ENCODE data around the gene CLIP1. TPM values are rescaled to one million over a fixed set of nuclear protein-coding genes. Genes with fewer than 3 reads are reported as not detected.
A peak's percentile ranks its signal among the peaks of the same experiment; 100 is the strongest.
"Not testable (repeated sequence)": the region's sequence is repeated elsewhere in the genome, so short reads cannot be mapped to it uniquely, and the experiment has no call there.

The CLIP1 gene
- total RNA-seq, 6 experiments from 2014 or later = 35.4 to 63.4 (median 43.1) TPM

DNA sequence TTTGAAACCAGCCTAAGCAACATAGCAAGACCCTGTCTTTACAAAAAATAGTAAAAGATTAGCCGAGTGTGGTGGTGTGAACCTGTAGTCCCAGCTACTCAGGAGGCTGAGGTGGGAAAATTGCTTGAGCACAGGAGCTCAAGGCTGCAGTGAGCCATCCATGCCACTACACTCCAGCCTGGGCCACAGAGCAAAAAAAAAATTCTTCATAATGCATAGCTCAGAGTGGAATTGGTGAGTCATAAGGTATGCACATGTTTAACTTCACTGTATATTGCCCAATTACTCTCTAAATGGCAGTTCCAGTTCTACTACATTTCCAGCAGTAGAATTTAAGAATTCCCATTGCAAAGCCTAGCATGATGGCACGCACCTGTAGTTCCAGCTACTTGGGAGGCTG lies 26.8 kb upstream of the CLIP1 start:
- DNase-seq = no peak
- 95% methylated on average over 2 of the region's 2 CpGs for WGBS (ENCODE audit: insufficient coverage, low coverage, low lambda C conversion rate, missing lambda C conversion rate)

DNA sequence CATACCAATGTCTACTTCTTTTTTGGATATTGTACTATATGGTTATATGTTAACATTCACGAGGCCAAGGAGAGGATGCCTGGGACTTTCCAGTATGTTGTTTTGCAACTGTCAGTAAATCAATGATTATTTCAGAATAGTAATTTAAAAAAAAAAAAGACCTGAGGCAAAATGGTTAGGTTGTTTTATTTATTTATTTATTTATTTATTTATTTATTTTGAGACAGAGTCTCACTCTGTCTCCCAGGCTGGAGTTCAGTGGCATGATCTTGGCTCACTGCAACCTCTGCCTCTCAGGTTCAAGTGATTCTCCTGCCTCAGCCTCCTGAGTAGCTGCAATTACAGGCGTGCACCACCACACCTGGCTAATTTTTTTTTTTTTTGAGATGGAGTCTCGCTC lies 25.4 kb upstream of the CLIP1 start:
- intact Hi-C loops (cut with DNase I) = not testable (repeated sequence)

More for the DNA sequence above, 26.8 kb upstream of the CLIP1 start:
- H3K4me3 ChIP-seq = no peak overlapping the region
- H3K36me3 ChIP-seq = no peaks in the 10 kb centered on the region
- H3K4me1 ChIP-seq = no peaks in the 10 kb centered on the region
- intact Hi-C loops (cut with DNase I) = no loop called here
- H3K27ac ChIP-seq = no peak overlapping the region
- ATAC-seq = no peak
- H3K27me3 ChIP-seq = no peaks in the 10 kb centered on the region
- TF ChIP-seq POLR2A (IDR thresholded peaks at IDR 0.05) = no peak
- TF ChIP-seq, protein P1, sequence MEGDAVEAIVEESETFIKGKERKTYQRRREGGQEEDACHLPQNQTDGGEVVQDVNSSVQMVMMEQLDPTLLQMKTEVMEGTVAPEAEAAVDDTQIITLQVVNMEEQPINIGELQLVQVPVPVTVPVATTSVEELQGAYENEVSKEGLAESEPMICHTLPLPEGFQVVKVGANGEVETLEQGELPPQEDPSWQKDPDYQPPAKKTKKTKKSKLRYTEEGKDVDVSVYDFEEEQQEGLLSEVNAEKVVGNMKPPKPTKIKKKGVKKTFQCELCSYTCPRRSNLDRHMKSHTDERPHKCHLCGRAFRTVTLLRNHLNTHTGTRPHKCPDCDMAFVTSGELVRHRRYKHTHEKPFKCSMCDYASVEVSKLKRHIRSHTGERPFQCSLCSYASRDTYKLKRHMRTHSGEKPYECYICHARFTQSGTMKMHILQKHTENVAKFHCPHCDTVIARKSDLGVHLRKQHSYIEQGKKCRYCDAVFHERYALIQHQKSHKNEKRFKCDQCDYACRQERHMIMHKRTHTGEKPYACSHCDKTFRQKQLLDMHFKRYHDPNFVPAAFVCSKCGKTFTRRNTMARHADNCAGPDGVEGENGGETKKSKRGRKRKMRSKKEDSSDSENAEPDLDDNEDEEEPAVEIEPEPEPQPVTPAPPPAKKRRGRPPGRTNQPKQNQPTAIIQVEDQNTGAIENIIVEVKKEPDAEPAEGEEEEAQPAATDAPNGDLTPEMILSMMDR (IDR thresholded peaks at IDR 0.05) = no peak
- no peaks in the 10 kb centered on the region for H3K9me3 ChIP-seq

DNA sequence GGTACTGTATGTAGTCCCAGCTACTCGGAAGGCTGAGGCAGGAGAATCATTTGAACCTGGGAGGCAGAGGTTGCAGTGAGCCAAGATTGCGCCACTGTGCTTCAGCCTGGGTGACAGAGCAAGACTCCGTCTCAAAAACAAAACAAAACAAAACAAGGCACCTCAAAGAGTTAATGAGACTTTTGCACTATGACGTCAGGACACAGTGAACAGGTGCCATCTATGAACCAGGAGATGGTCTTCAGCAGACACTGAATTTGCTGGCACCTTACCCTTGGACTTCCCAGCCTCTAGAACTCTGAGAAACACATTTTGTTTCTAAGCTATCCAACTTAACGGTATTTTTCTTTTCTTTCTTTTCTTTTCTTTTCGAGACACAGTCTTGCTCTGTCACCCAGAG lies 23.9 kb upstream of the CLIP1 start:
- H3K4me1 ChIP-seq; H3K27ac ChIP-seq; H3K4me3 ChIP-seq; H3K36me3 ChIP-seq; ATAC-seq; H3K9me3 ChIP-seq; H3K27me3 ChIP-seq; DNase-seq; intact Hi-C loops (cut with DNase I): not testable (repeated sequence)
- WGBS (ENCODE audit: insufficient coverage, low coverage, low lambda C conversion rate, missing lambda C conversion rate) = 81% methylated on average over 2 of the region's 6 CpGs

More for the DNA sequence above, 25.4 kb upstream of the CLIP1 start:
- H3K36me3 ChIP-seq, H3K4me3 ChIP-seq, DNase-seq, H3K4me1 ChIP-seq, H3K27me3 ChIP-seq, H3K9me3 ChIP-seq, ATAC-seq, H3K27ac ChIP-seq: not testable (repeated sequence)
- 90% methylated on average over 3 of the region's 3 CpGs for WGBS (ENCODE audit: insufficient coverage, low coverage, low lambda C conversion rate, missing lambda C conversion rate)

DNA sequence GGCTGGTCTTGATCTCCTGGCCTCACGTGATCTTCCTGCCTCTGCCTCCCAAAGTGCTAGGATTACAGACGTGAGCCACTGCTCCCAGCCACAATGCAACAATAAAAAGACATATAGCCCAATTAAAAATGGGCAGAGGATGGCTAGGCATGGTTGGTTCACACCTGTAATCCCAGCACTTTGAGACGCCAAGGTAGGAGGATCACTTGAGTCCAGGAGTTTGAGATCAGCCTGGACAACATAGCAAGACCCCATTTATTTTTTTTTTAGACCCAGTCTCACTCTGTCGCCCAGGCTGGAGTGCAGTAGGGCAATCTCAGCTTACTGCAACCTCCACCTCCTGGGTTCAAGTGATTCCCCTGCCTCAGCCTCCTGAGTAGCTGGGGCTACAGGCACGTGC lies 21.6 kb upstream of the CLIP1 start:
- H3K4me1 ChIP-seq; H3K27me3 ChIP-seq; H3K27ac ChIP-seq; H3K9me3 ChIP-seq; H3K4me3 ChIP-seq; DNase-seq; intact Hi-C loops (cut with DNase I); ATAC-seq; H3K36me3 ChIP-seq: not testable (repeated sequence)
- 66% methylated on average over 4 of the region's 5 CpGs for WGBS (ENCODE audit: insufficient coverage, low coverage, low lambda C conversion rate, missing lambda C conversion rate)

DNA sequence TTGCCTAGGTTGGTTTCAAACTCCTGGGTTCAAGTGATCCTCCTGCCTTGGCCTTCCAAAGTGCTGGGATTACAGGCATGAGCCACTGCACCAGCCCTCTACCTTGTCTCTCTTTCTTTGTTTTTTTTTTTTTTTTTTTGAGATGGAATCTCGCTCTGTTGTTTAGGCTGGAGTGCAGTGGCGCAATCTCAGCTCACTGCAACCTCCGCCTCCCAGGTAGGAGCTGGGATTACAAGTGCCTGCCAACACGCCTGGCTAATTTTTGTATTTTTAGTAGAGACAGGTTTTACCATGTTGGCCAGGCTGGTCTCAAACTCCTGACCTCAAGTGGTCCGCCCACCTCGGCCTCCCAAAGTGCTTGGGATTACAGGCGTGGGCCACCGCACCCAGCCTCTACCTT lies 16.4 kb upstream of the CLIP1 start:
- H3K9me3 ChIP-seq; intact Hi-C loops (cut with DNase I); H3K4me3 ChIP-seq; H3K27me3 ChIP-seq; H3K27ac ChIP-seq; H3K4me1 ChIP-seq; H3K36me3 ChIP-seq: not testable (repeated sequence)
- WGBS (ENCODE audit: insufficient coverage, low coverage, low lambda C conversion rate, missing lambda C conversion rate) = 54% methylated on average over 8 of the region's 8 CpGs
- ATAC-seq (peak; percentile 26 to 72 (median 60)), DNase-seq (peak in 1 of 3 donors; percentile 50)
- TF ChIP-seq, protein P1 (IDR thresholded peaks at IDR 0.05) = peak in 1 of 4 donors; percentile 11

DNA sequence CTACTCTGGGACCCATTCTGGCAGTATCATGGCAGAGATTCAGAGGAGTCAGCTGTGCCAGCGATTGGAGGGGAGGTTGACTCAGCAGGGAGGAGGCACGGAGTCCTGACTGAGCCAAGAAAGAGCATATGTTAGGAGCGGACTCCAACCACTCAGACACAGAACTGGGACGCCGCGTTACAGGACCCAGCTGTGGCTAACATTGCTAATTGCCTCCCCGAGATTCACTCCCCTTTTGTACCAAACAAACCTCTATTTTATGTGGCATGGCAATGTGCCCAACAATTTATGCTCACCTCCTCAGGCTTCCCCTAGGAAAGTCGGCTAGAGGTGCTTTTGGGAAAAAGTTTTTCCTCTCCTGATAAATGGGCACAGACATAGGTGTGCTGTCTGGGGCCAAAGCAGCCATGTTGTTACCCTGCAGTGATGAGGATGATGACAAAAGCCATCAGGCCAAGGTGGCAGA lies 15.2 kb upstream of the CLIP1 start:
- peak in 1 of 4 donors; percentile 33 for ATAC-seq
- WGBS (ENCODE audit: insufficient coverage, low coverage, low lambda C conversion rate, missing lambda C conversion rate) = 87% methylated on average over 6 of the region's 8 CpGs
- no peaks in the 10 kb centered on the region for H3K9me3 ChIP-seq
- no peaks in the 10 kb centered on the region for H3K4me1 ChIP-seq
- DNase-seq = no peak
- H3K36me3 ChIP-seq = no peaks in the 10 kb centered on the region
- TF ChIP-seq, protein P1 (IDR thresholded peaks at IDR 0.05) = no peak
- no peak for TF ChIP-seq POLR2A (IDR thresholded peaks at IDR 0.05)
- no peaks in the 10 kb centered on the region for H3K27me3 ChIP-seq
- no peak overlapping the region for H3K27ac ChIP-seq
- H3K4me3 ChIP-seq = no peak overlapping the region
- intact Hi-C loops (cut with DNase I) = no loop called here
